Epithelial cell of alveolus of lung (primary cell): ENCODE data around the gene ZNRF4. TPM values are rescaled to one million over a fixed set of nuclear protein-coding genes. Genes with fewer than 3 reads are reported as not detected.

Experiments
- total RNA-seq: library from RNA; depleted of rRNA; stranded (reverse); fragments of >200 nt; gene quantifications from 2 replicates; pipeline ENCODE4 v1.2.1, GENCODE V29; 2015

ZNRF4 gene
- not detected in 2 replicates for total RNA-seq

GRCh38 chr19:5455367-5456129, at the start of gene ZNRF4:
ZNRF4 (plus strand) TSS chr19:5455417; CDS start chr19:5455492, 75 bp downstream.

Other genes with a start within 250 kb of the ZNRF4 start
- 100 and 163 TPM in 2 replicates for gene PTPRS, start 114.6 kb upstream of the ZNRF4 start, total RNA-seq
- not detected in 2 replicates for gene TINCR, start 112.5 kb downstream of the ZNRF4 start, total RNA-seq
- gene SAFB2, start 167.4 kb downstream of the ZNRF4 start, total RNA-seq = 9.6 and 25.4 TPM in 2 replicates
- gene SAFB, start 167.7 kb downstream of the ZNRF4 start, total RNA-seq = 24.3 and 38.2 TPM in 2 replicates
- 52.5 and 55.5 TPM in 2 replicates for gene MICOS13, start 225.1 kb downstream of the ZNRF4 start, total RNA-seq
- 13.3 and 51.3 TPM in 2 replicates for gene HSD11B1L, start 225.6 kb downstream of the ZNRF4 start, total RNA-seq
- gene RPL36, start 234.9 kb downstream of the ZNRF4 start, total RNA-seq = 1,098 and 1,956 TPM in 2 replicates